IPS-20b (cell line): ENCODE measurements around the gene TEKT3.

Experiments
- H3K27ac ChIP-seq: one replicate; pipeline ENCODE4 v1.5.1; 2013; ENCODE audit warnings: low read length
- H3K27me3 ChIP-seq: 2 replicates; pipeline ENCODE4 v1.6.1; 2013; ENCODE audit warnings: mild to moderate bottlenecking, low read length, inconsistent platforms; ENCODE audit not compliant: insufficient read depth
- H3K36me3 ChIP-seq: 2 replicates; pipeline ENCODE4 v1.6.1; 2013; ENCODE audit warnings: low read depth, mild to moderate bottlenecking, inconsistent platforms, low read length, moderate library complexity; ENCODE audit not compliant: insufficient read depth
- H3K4me1 ChIP-seq: 2 replicates; pipeline ENCODE4 v1.6.1; 2013; ENCODE audit warnings: mild to moderate bottlenecking, control low read depth, inconsistent platforms, low read length, moderate library complexity; ENCODE audit not compliant: insufficient read depth
- H3K4me3 ChIP-seq: 2 replicates; pipeline ENCODE4 v1.5.1; 2013; ENCODE audit warnings: mild to moderate bottlenecking, low read length, inconsistent platforms
- H3K9ac ChIP-seq: 2 replicates; pipeline ENCODE4 v1.6.1; 2013; ENCODE audit warnings: low read depth, mild to moderate bottlenecking, inconsistent platforms, low read length, moderate library complexity
- H3K9me3 ChIP-seq: 2 replicates; pipeline ENCODE4 v1.6.1; 2013; ENCODE audit warnings: mild to moderate bottlenecking, low read depth, low read length, inconsistent platforms; ENCODE audit not compliant: insufficient read depth

TEKT3 gene

DNA sequence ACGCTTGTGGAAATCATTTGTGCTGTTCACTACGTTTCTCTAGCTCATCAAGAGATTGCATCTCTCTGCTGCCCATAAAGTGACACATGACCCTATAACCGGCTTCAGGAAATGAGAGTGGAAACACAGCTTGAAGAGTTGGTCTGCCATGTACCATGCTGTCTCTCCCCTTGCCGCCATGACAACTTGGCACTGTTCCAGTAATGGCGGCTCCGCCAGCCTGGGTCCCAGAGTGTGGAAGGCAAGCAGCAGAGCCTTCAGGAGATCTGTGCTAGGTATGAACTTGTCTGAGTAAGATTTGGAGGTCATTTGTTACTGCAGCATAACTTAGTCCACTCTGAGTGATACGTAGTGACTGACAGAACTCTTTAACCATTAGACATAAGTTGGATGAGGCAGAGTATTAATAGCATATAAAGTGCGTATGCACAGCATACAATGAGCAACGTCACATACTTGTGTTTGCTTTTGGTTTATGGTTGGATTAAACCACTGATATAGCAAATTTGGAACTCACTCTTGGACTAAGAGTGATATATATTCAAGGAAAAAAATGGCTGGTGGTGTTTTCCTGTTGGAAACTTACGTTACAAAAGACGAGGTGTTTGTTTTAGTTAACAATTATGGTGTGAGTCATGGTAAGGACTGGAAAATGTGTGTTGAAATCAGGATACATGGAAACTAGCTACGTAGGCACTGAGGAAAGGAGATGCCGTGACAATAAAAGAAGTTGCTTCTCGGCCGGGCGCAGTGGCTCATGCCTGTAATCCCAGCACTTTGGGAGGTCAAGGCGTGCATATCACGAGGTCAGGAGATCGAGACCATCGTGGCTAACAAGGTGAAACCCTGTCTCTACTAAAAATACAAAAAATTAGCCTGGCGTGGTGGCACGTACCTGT lies 51.9 kb downstream of the TEKT3 start:
- Histone ChIP-seq H3K4me3 (no peak overlapping the region), H3K36me3 (no peaks in the 10 kb centered on the region), H3K27me3 (no peaks in the 10 kb centered on the region), H3K4me1 (no peaks in the 10 kb centered on the region), H3K9me3 (no peaks in the 10 kb centered on the region), H3K9ac (no peak overlapping the region), H3K27ac (no peak overlapping the region)

DNA sequence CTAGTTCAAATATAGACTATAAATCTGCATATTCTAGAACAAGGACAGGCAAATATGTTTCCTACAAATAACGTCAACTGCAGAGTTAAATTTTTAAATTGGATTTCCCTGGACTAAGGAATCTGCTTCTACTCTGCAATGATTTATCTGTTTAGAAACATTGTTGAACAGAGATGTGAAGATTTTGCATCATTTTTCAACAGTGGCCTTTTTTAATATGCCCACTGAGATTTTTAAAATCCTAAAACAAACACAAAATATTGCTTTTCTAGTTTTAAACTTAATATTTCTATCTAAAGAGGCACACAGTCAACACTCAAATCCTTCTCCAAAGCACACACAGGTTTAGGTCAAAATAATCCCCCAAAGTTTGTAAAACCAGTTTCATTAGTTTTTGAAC lies 52.5 kb downstream of the TEKT3 start:
- Histone ChIP-seq H3K36me3 (no peaks in the 10 kb centered on the region), H3K9me3 (no peaks in the 10 kb centered on the region), H3K27me3 (no peaks in the 10 kb centered on the region), H3K27ac (no peak overlapping the region), H3K9ac (no peak overlapping the region), H3K4me1 (no peaks in the 10 kb centered on the region), H3K4me3 (no peak overlapping the region)

DNA sequence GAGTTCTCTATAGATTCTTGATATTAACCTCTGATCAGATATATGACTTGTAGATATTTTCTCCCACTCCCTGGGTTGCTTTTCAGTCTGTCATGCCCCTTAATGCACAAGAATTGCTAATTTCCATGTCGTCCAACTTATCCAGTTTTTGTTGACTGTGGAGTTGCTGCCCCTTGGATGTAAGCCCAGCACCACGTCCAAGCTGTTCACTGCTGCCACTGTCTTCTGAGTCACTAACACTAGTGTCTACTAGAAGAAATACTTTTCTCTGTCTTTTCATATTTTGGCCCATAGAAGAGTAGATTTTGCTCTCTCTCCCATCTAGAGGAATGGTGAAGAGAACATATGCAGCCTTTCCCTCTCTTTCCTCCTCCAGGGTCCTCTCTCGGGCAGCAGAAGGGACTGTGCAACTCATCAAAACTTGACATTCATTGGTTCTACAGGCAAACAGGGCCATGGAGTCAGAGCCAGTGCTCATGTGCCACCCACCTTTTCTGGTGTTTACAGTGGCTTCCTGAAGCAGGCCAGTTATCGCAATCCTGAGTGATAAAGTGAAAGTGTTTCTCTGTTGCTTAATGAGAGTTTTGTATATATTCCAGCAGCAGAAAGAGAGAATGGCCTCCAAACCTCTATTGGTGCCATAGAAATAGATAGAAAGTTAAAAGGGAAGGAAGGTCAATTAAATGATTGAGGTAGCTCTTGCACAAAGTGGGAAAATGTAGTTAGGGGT lies 53.7 kb downstream of the TEKT3 start:
- H3K27ac ChIP-seq = no peak overlapping the region
- H3K27me3 ChIP-seq = no peaks in the 10 kb centered on the region
- no peak overlapping the region for H3K9ac ChIP-seq
- no peaks in the 10 kb centered on the region for H3K36me3 ChIP-seq
- H3K4me1 ChIP-seq = no peaks in the 10 kb centered on the region
- H3K4me3 ChIP-seq = no peak overlapping the region
- H3K9me3 ChIP-seq = no peaks in the 10 kb centered on the region

DNA sequence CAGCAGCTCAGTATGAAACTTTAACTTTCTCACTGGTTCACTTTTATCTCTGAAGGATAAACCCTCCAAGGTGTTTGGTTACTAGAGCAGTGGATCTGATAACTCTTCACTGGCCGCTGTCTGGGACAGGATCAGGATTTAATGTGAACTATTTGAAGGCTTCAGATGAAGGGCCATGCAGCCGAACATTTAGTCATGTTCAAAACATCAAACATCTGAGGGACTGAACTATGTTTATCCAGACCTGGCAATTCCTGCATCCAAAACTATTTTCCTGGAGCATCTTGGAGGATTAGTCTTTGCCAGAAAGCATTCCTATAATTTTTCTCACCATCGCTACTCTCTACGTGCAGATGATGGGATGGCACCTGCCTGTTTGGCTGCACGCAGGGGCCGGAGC lies 55.9 kb downstream of the TEKT3 start:
- H3K27ac ChIP-seq = no peak overlapping the region
- no peaks in the 10 kb centered on the region for H3K9me3 ChIP-seq
- H3K36me3 ChIP-seq = no peaks in the 10 kb centered on the region
- no peaks in the 10 kb centered on the region for H3K4me1 ChIP-seq
- H3K4me3 ChIP-seq = no peak overlapping the region
- no peaks in the 10 kb centered on the region for H3K27me3 ChIP-seq
- no peak overlapping the region for H3K9ac ChIP-seq

DNA sequence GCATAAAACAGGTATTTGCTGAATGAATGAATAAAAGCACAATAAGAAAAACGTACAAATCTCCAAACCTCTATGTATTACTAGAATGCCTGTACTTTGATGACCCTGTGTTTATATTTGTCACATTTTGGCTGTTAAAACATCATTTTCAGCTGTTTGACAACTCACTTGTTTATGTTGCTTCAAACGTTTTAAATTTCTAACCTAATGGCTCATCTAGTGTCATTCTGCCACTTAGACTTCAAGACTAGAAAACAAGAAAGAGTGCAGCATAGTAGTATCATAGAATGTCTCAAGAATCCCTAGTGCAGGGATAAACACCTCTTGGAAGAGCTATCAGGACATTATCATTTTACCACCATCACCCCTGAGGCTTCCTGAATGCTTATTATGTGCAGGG lies 56.9 kb downstream of the TEKT3 start:
- no peaks in the 10 kb centered on the region for H3K27me3 ChIP-seq
- no peak overlapping the region for H3K9ac ChIP-seq
- no peaks in the 10 kb centered on the region for H3K9me3 ChIP-seq
- H3K27ac ChIP-seq = no peak overlapping the region
- no peaks in the 10 kb centered on the region for H3K4me1 ChIP-seq
- H3K4me3 ChIP-seq = no peak overlapping the region
- H3K36me3 ChIP-seq = no peaks in the 10 kb centered on the region

DNA sequence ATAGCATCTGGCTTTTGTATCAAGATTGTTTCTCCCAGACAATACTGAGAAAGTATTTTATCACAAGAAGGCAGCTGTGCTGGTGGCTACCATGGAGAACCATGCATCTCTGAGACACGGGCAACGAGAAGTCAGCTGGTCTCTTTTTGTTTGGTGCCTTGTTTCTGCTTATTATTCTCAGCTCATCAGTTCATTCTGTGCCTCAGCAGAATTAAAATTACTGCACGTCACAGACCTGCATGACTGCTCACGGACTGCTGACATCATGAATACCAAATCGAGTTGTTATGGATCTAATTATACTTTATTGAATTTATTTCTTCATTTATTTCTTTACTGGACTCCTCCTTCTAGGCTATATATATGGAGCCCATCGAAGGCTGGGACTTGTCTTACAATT lies 57.3 kb downstream of the TEKT3 start:
- H3K36me3 ChIP-seq = no peaks in the 10 kb centered on the region
- H3K9me3 ChIP-seq = no peaks in the 10 kb centered on the region
- no peaks in the 10 kb centered on the region for H3K27me3 ChIP-seq
- no peak overlapping the region for H3K4me3 ChIP-seq
- no peak overlapping the region for H3K27ac ChIP-seq
- no peak overlapping the region for H3K9ac ChIP-seq
- H3K4me1 ChIP-seq = no peaks in the 10 kb centered on the region

DNA sequence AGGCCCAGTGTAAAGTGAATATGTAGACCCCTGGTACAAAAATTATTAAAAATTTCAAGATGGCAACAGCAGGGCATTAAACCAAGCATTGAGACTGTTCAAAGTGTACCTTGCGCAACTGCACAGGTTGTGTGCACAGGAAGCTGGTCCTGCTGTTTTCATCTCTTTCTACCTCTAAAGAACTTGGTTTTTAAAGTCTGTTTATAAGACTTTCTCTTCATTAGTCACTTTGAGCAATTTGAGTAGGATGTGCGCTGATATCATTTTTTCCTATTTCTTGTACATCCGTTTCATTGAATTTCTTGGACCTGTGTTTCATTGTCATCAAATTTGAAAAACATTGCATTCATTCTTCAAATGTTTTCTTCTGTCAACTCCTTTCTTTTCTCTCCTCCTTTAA lies 59.5 kb downstream of the TEKT3 start:
- Histone ChIP-seq H3K4me1 (peaks cover 3% of the 10 kb centered on the region; the same call in 1 of the 2 replicates), H3K4me3 (no peak overlapping the region), H3K9ac (no peak overlapping the region), H3K36me3 (no peaks in the 10 kb centered on the region), H3K27me3 (no peaks in the 10 kb centered on the region), H3K9me3 (no peaks in the 10 kb centered on the region), H3K27ac (no peak overlapping the region)

DNA sequence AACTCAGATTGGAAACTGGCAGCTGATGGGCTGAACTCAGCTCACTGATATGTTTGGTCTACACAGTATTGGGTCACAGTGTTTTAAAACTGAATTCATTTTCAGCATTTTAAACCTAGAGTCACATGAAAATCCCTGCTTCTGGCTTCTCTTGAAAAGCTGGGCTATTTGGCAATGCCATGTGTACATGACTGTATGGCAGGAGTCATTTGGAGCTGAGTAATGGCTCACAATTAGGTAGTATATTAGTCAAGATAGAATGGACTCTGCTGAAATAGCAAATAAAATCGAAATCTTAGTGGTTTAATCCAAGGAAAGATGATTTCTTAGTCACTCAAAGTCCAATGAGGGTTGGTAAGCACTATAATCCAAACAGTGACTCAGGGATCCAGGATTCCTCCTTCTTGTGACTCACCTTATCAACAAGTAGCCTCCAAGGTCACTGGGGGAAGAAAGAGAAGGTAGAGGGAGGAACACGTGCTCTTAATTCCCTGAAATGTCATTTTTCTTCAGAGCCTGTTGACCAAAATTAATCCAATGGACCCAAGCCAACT lies 62.4 kb downstream of the TEKT3 start:
- H3K27ac ChIP-seq = no peak overlapping the region
- H3K4me3 ChIP-seq = no peak overlapping the region
- H3K27me3 ChIP-seq = no peaks in the 10 kb centered on the region
- no peaks in the 10 kb centered on the region for H3K9me3 ChIP-seq
- H3K4me1 ChIP-seq = peaks cover 3% of the 10 kb centered on the region; the same call in 1 of the 2 replicates
- no peaks in the 10 kb centered on the region for H3K36me3 ChIP-seq
- no peak overlapping the region for H3K9ac ChIP-seq

DNA sequence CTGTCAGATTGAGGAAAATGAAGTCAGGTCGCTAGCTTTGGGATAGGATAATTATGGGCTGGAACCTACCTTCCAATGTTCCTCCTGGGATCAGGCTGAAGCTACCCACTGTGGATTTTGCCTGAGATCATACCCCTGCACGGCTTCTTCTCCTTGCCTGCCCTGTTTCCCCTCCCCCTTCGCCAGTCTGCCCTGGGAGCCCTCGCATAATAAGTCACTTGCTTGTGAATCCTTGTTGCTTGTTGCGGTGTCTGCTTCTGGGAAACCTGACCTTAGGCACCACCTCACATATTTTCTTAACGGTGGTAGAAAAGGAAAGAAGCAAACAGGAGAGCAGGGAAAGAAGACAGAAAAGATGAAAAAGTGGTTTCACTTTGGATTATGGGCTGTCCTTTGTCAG lies 63.0 kb downstream of the TEKT3 start:
- Histone ChIP-seq H3K4me1 (peaks cover 3% of the 10 kb centered on the region; the same call in 1 of the 2 replicates), H3K27ac (no peak overlapping the region), H3K27me3 (no peaks in the 10 kb centered on the region), H3K9ac (no peak overlapping the region), H3K4me3 (0 out of 2 replicates have a peak overlapping the region, but pooled peaks have one; percentile 3), H3K9me3 (no peaks in the 10 kb centered on the region), H3K36me3 (no peaks in the 10 kb centered on the region)

DNA sequence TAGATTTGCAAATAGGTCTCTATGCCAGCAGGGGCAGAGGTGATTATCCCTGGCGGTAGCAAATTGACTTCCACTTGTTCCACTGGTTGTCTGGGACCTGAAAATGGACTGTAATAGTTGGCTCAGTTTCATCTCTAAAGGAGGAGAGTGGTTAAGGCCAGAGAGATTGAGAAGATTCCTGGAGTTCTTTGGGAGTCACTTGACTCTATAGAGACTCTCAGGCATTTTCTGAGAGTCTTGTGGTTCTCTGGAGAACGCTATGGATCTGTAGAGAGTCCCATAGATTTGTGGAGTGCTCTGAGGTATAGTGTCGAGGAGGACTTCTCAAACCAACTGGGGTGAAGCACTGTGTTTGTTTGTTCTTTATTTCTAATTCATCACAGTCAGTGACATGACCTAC lies 67.4 kb downstream of the TEKT3 start:
- no peaks in the 10 kb centered on the region for H3K36me3 ChIP-seq
- no peak overlapping the region for H3K4me3 ChIP-seq
- peaks cover 9% of the 10 kb centered on the region; the same call in 1 of the 2 replicates for H3K27me3 ChIP-seq
- H3K27ac ChIP-seq = no peak overlapping the region
- peaks cover 3% of the 10 kb centered on the region; the same call in 1 of the 2 replicates for H3K4me1 ChIP-seq
- no peaks in the 10 kb centered on the region for H3K9me3 ChIP-seq
- H3K9ac ChIP-seq = no peak overlapping the region

DNA sequence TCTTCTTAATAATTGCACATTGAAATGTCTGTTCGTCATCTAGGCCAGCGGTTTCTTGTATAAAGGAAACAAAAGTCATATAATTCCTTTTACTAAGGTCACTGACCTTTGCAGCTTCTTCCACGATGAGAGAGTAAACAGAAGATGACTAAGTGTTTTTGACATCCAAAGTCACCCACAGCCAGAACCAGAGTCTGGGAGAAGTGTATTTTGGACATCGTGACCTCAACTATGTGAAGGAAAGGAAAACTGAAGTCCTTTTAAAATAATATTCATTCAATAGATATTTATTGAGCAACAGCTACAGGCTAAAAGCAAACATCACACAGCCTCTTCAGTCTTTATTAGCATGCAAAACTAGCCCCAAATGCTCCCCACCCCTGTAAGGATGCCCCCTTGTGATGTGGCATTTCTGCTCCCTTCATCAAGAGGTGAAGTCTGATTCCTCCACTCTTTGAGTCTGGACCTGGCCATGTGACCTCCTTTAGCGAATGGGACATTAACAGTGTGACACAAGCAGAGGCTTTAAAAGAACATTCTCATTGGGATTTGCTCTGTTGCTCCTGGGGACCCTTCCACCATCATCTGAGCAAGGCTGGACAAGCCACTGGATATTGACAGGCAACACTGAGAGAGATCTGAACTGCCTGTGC lies 68.1 kb downstream of the TEKT3 start:
- Histone ChIP-seq H3K27ac (no peak overlapping the region), H3K36me3 (no peaks in the 10 kb centered on the region), H3K4me1 (no peaks in the 10 kb centered on the region; the same call in 1 of the 2 replicates), H3K27me3 (peaks cover 13% of the 10 kb centered on the region; the same call in 1 of the 2 replicates), H3K9me3 (no peaks in the 10 kb centered on the region), H3K4me3 (no peak overlapping the region), H3K9ac (no peak overlapping the region)
